ENCODE measurements around the gene FUBP3. TPM values are rescaled to one million over a fixed set of nuclear protein-coding genes. Genes with fewer than 3 reads are reported as not detected.

Gene FUBP3
- total RNA-seq, 6 experiments from 2014 or later, result 60.6 to 65.9 (median 63.1) TPM

GRCh38 chr9:130616451-130616850 is 37.1 kb downstream of the FUBP3 start:
- no peak for TF ChIP-seq CTCF (IDR thresholded peaks at IDR 0.05)
- H3K27me3 Mint-ChIP-seq (ENCODE audit: insufficient read depth), result no peaks in the 10 kb centered on the region; the same call in 1 of the 2 replicates
- H3K4me3 Mint-ChIP-seq, result no peak overlapping the region
- H3K9me3 Mint-ChIP-seq, result no peaks in the 10 kb centered on the region
- no peak overlapping the region for H3K27ac Mint-ChIP-seq
- peaks cover 27% of the 10 kb centered on the region for H3K36me3 Mint-ChIP-seq (ENCODE audit: low read depth)
- DNase-seq, result no peak
- no peaks in the 10 kb centered on the region for H3K4me1 Mint-ChIP-seq (ENCODE audit: low read depth)

- Mint-ChIP-seq H3K9me3 (no peaks in the 10 kb centered on the region), H3K4me3 (no peak overlapping the region), H3K27me3 (ENCODE audit: insufficient read depth) (no peaks in the 10 kb centered on the region; the same call in 1 of the 2 replicates), H3K36me3 (ENCODE audit: low read depth) (peaks cover 24% of the 10 kb centered on the region; the same call in 1 of the 2 replicates), H3K4me1 (ENCODE audit: low read depth) (no peaks in the 10 kb centered on the region), H3K27ac (no peak overlapping the region)
- TF ChIP-seq CTCF (IDR thresholded peaks at IDR 0.05), result no peak
- no peak for DNase-seq
Measured at GRCh38 chr9:130623466-130623865, 44.1 kb downstream of the FUBP3 start.

GRCh38 chr9:130624154-130624553 is 44.8 kb downstream of the FUBP3 start:
- H3K27ac Mint-ChIP-seq, result no peak overlapping the region
- no peak overlapping the region for H3K4me3 Mint-ChIP-seq
- 0 out of 2 replicates have a peak, but pooled peaks have one; percentile 21 for TF ChIP-seq CTCF (IDR thresholded peaks at IDR 0.05)
- no peaks in the 10 kb centered on the region for H3K4me1 Mint-ChIP-seq (ENCODE audit: low read depth)
- no peak for DNase-seq
- H3K27me3 Mint-ChIP-seq (ENCODE audit: insufficient read depth), result no peaks in the 10 kb centered on the region; the same call in 1 of the 2 replicates
- H3K36me3 Mint-ChIP-seq (ENCODE audit: low read depth), result peaks cover 24% of the 10 kb centered on the region; the same call in 1 of the 2 replicates
- no peaks in the 10 kb centered on the region for H3K9me3 Mint-ChIP-seq

GRCh38 chr9:130626249-130626996 is 47.0 kb downstream of the FUBP3 start:
- peak; percentile 34 for TF ChIP-seq CTCF (IDR thresholded peaks at IDR 0.05)
- no peaks in the 10 kb centered on the region for H3K4me1 Mint-ChIP-seq (ENCODE audit: low read depth)
- no peak for DNase-seq
- peaks cover 14% of the 10 kb centered on the region; the same call in 1 of the 2 replicates for H3K36me3 Mint-ChIP-seq (ENCODE audit: low read depth)
- no peaks in the 10 kb centered on the region for H3K9me3 Mint-ChIP-seq
- no peaks in the 10 kb centered on the region; the same call in 1 of the 2 replicates for H3K27me3 Mint-ChIP-seq (ENCODE audit: insufficient read depth)
- H3K4me3 Mint-ChIP-seq, result no peak overlapping the region
- H3K27ac Mint-ChIP-seq, result no peak overlapping the region

GRCh38 chr9:130627051-130627450 is 47.7 kb downstream of the FUBP3 start:
- no peaks in the 10 kb centered on the region for H3K4me1 Mint-ChIP-seq (ENCODE audit: low read depth)
- H3K27me3 Mint-ChIP-seq (ENCODE audit: insufficient read depth), result no peaks in the 10 kb centered on the region
- no peak for TF ChIP-seq CTCF (IDR thresholded peaks at IDR 0.05)
- DNase-seq, result no peak
- H3K4me3 Mint-ChIP-seq, result no peak overlapping the region
- no peaks in the 10 kb centered on the region for H3K9me3 Mint-ChIP-seq
- no peak overlapping the region for H3K27ac Mint-ChIP-seq
- H3K36me3 Mint-ChIP-seq (ENCODE audit: low read depth), result peaks cover 19% of the 10 kb centered on the region; the same call in 1 of the 2 replicates

All from HFFc6 (cell line).